Islet precursor cell (in vitro differentiated cells): ENCODE data around the gene UBAP1.
"Not testable (repeated sequence)": the region's sequence is repeated elsewhere in the genome, so short reads cannot be mapped to it uniquely, and the experiment has no call there.

ENCODE experiments used
- DNase-seq: peaks from one replicate; pipeline ENCODE4 v3.0.0-alpha.2; 2018

The UBAP1 gene

GRCh38 chr9:34271265-34272006, 92.6 kb downstream of the UBAP1 start:
- no peak for DNase-seq

GRCh38 chr9:34272101-34272541, 93.3 kb downstream of the UBAP1 start:
- DNase-seq: no peak

GRCh38 chr9:34273588-34273987, 94.7 kb downstream of the UBAP1 start:
- not testable (repeated sequence) for DNase-seq

DNA sequence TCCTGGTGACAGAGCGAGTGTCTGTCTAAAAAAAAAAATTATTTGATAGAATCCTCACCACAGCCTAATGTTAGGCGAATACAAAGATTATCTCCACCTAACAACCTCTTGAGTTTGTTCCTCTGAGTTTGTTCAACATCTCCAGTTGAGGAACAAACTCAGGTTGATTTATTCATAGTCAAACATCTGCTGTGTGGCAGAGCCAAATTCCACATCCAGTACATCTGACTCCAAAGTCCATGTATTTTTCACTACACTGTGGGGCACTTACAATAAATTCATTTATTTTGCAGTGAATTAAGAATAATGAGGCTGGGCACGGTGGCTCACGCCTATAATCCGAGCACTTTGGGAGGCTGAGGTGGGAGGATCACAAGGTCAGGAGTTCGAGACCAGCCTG, 97.0 kb downstream of the UBAP1 start:
- DNase-seq: no peak

- DNase-seq: no peak
These were observed 97.9 kb downstream of the UBAP1 start for GRCh38 chr9:34276772-34277171.

GRCh38 chr9:34279411-34279810, 100.6 kb downstream of the UBAP1 start:
- no peak for DNase-seq

GRCh38 chr9:34282096-34282495, 103.3 kb downstream of the UBAP1 start:
- DNase-seq: no peak

GRCh38 chr9:34289159-34289558, 110.3 kb downstream of the UBAP1 start:
- no peak for DNase-seq

- no peak for DNase-seq
These were observed 112.2 kb downstream of the UBAP1 start for GRCh38 chr9:34291023-34291422.

GRCh38 chr9:34291423-34291822, 112.6 kb downstream of the UBAP1 start:
- no peak for DNase-seq

DNA sequence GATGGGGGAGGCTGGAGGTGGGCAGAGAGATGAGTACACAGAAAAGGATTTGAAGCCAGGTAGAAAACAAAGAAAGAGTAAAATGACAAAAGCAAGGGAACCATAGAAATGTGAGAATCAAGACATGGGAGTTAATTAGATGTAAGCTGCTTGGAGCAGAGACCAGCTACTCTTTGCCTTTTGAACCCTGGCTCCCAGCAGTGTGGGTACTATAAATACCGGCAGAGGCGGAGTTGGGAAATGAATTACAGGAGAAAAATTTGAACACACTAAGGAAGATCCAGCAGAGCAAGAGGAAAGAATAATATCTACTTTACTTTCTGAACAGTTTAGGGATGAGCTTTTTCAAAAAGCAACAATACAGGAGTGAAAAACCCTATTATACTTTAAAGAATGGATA, 113.7 kb downstream of the UBAP1 start:
- DNase-seq: no peak

- not testable (repeated sequence) for DNase-seq
These were observed 122.2 kb downstream of the UBAP1 start for GRCh38 chr9:34301064-34301463.
